Fibroblast of lung (primary cell): ENCODE measurements around the gene FBXO41.

ENCODE experiments used
- CTCF ChIP-seq, 2 donors: IDR thresholded peaks in 1 of 2; conservative IDR thresholded peaks in 1 of 2; 1 replicate in 1 of 2; 2 replicates in 1 of 2; pipeline ENCODE4 v1.5.1; 2011 to 2012; ENCODE audit warnings: low read length in 2 of 2, control low read depth in 1 of 2, inconsistent platforms in 1 of 2, low read depth in 1 of 2, mild to moderate bottlenecking in 1 of 2
- EZH2 ChIP-seq: IDR thresholded peaks from 2 replicates; pipeline ENCODE4 v1.5.1; 2012; ENCODE audit warnings: low read length, control low read depth, mild to moderate bottlenecking; ENCODE audit errors: missing control alignments

GRCh38 chr2:73300926-73301325, 16.6 kb upstream of the FBXO41 start:
- TF ChIP-seq CTCF (conservative IDR thresholded peaks at IDR 0.05 in 1 of 2, IDR thresholded peaks at IDR 0.05 in 1 of 2; ENCODE audit: low read depth in 1 of 2, low read length in 2 of 2): no peak
- TF ChIP-seq EZH2: no peak
